Measurements from ENCODE around the gene HSD11B2. TPM values are rescaled to one million over a fixed set of nuclear protein-coding genes. Genes with fewer than 3 reads are reported as not detected.

The HSD11B2 gene
- total and polyA plus RNA-seq, 4 experiments from 2014 or later, result 0.29 TPM; not detected in 3

Other genes starting within 250 kb of the HSD11B2 start
- gene MATCAP1, start 247.2 kb upstream of the HSD11B2 start, total RNA-seq, result 1 to 10 TPM; 8.6 to 9.0 TPM
- 1 to 10 TPM; 1.8 to 3.0 TPM for gene MATCAP1, start 247.2 kb upstream of the HSD11B2 start, polyA plus RNA-seq
- gene EXOC3L1, start 241.0 kb upstream of the HSD11B2 start, total RNA-seq, result not detected
- under 1 TPM in 1 of 2 donors, not detected in 1; 0.21 TPM for gene EXOC3L1, start 241.0 kb upstream of the HSD11B2 start, polyA plus RNA-seq
- gene E2F4, start 239.0 kb upstream of the HSD11B2 start, total RNA-seq, result 10 to 100 TPM; 87.3 to 91.3 TPM
- 10 to 100 TPM; 53.6 to 81.1 TPM for gene E2F4, start 239.0 kb upstream of the HSD11B2 start, polyA plus RNA-seq
- 10 to 100 TPM; 10.1 to 10.6 TPM for gene ELMO3, start 232.0 kb upstream of the HSD11B2 start, total RNA-seq
- gene ELMO3, start 232.0 kb upstream of the HSD11B2 start, polyA plus RNA-seq, result not detected
- gene TMEM208, start 204.0 kb upstream of the HSD11B2 start, total RNA-seq, result 10 to 100 TPM; 35.5 to 35.7 TPM
- 10 to 100 TPM; 84.3 to 99.1 TPM for gene TMEM208, start 204.0 kb upstream of the HSD11B2 start, polyA plus RNA-seq
- gene FHOD1, start 183.6 kb upstream of the HSD11B2 start, total RNA-seq, result 10 to 100 TPM; 56.0 to 63.3 TPM
- gene FHOD1, start 183.6 kb upstream of the HSD11B2 start, polyA plus RNA-seq, result 1 to 10 TPM; 3.3 to 5.9 TPM
- 1 to 10 TPM; 1.7 to 2.1 TPM for gene SLC9A5, start 182.1 kb upstream of the HSD11B2 start, total RNA-seq
- gene SLC9A5, start 182.1 kb upstream of the HSD11B2 start, polyA plus RNA-seq, result under 1 TPM in 1 of 2 donors, not detected in 1; 0.09 TPM
- gene PLEKHG4, start 151.6 kb upstream of the HSD11B2 start, total RNA-seq, result 10 to 100 TPM; 17.3 to 24.0 TPM
- 1 to 10 TPM; 4.3 to 4.9 TPM for gene PLEKHG4, start 151.6 kb upstream of the HSD11B2 start, polyA plus RNA-seq
- not detected for gene KCTD19, start 104.4 kb upstream of the HSD11B2 start, total RNA-seq
- gene KCTD19, start 104.4 kb upstream of the HSD11B2 start, polyA plus RNA-seq, result under 1 TPM in 1 of 2 donors, not detected in 1; 0.10 TPM
- not detected for gene LRRC36, start 104.3 kb upstream of the HSD11B2 start, total RNA-seq
- not detected for gene LRRC36, start 104.3 kb upstream of the HSD11B2 start, polyA plus RNA-seq
- not detected for gene TPPP3, start 37.6 kb upstream of the HSD11B2 start, total RNA-seq
- not detected for gene TPPP3, start 37.6 kb upstream of the HSD11B2 start, polyA plus RNA-seq
- not detected for gene ZDHHC1, start 14.6 kb upstream of the HSD11B2 start, total RNA-seq
- not detected for gene ZDHHC1, start 14.6 kb upstream of the HSD11B2 start, polyA plus RNA-seq
- 10 to 100 TPM; 42.8 to 49.0 TPM for gene ATP6V0D1, start 50.0 kb downstream of the HSD11B2 start, total RNA-seq
- 100 to 1,000 TPM in 1 of 2 donors, 10 to 100 TPM in 1; 92.8 to 133 TPM for gene ATP6V0D1, start 50.0 kb downstream of the HSD11B2 start, polyA plus RNA-seq
- gene AGRP, start 52.4 kb downstream of the HSD11B2 start, total RNA-seq, result not detected
- not detected for gene AGRP, start 52.4 kb downstream of the HSD11B2 start, polyA plus RNA-seq
- 10 to 100 TPM; 46.8 to 53.8 TPM for gene RIPOR1, start 97.7 kb downstream of the HSD11B2 start, total RNA-seq
- 1 to 10 TPM in 1 of 2 donors, under 1 TPM in 1; 0.75 to 7.1 TPM for gene RIPOR1, start 97.7 kb downstream of the HSD11B2 start, polyA plus RNA-seq
- 10 to 100 TPM; 69.8 to 72.5 TPM for gene CTCF, start 131.4 kb downstream of the HSD11B2 start, total RNA-seq
- gene CTCF, start 131.4 kb downstream of the HSD11B2 start, polyA plus RNA-seq, result 10 to 100 TPM; 26.5 to 85.7 TPM
- 100 to 1,000 TPM; 194 to 195 TPM for gene CARMIL2, start 214.0 kb downstream of the HSD11B2 start, total RNA-seq
- gene CARMIL2, start 214.0 kb downstream of the HSD11B2 start, polyA plus RNA-seq, result 10 to 100 TPM in 1 of 2 donors, 1 to 10 TPM in 1; 7.5 to 36.3 TPM
- gene ACD, start 229.1 kb downstream of the HSD11B2 start, total RNA-seq, result 10 to 100 TPM; 49.6 to 50.6 TPM
- gene ACD, start 229.1 kb downstream of the HSD11B2 start, polyA plus RNA-seq, result 10 to 100 TPM; 33.3 to 48.5 TPM
- gene PARD6A, start 229.8 kb downstream of the HSD11B2 start, total RNA-seq, result 1 to 10 TPM; 7.4 to 8.8 TPM
- 10 to 100 TPM; 17.8 to 26.5 TPM for gene PARD6A, start 229.8 kb downstream of the HSD11B2 start, polyA plus RNA-seq
- gene ENKD1, start 235.6 kb downstream of the HSD11B2 start, total RNA-seq, result 1 to 10 TPM; 6.7 to 7.7 TPM
- 1 to 10 TPM; 1.1 to 2.4 TPM for gene ENKD1, start 235.6 kb downstream of the HSD11B2 start, polyA plus RNA-seq
- gene C16orf86, start 235.7 kb downstream of the HSD11B2 start, total RNA-seq, result 1 to 10 TPM; 2.9 to 3.6 TPM
- gene C16orf86, start 235.7 kb downstream of the HSD11B2 start, polyA plus RNA-seq, result 1 to 10 TPM; 4.1 TPM